ENCODE data around the gene ZCCHC7. TPM values are rescaled to one million over a fixed set of nuclear protein-coding genes. Genes with fewer than 3 reads are reported as not detected.
"Not testable (repeated sequence)": the region's sequence is repeated elsewhere in the genome, so short reads cannot be mapped to it uniquely, and the experiment has no call there.

Gene ZCCHC7
- total RNA-seq, 2 experiments from 2014 or later = 22.3 to 24.5 TPM

DNA sequence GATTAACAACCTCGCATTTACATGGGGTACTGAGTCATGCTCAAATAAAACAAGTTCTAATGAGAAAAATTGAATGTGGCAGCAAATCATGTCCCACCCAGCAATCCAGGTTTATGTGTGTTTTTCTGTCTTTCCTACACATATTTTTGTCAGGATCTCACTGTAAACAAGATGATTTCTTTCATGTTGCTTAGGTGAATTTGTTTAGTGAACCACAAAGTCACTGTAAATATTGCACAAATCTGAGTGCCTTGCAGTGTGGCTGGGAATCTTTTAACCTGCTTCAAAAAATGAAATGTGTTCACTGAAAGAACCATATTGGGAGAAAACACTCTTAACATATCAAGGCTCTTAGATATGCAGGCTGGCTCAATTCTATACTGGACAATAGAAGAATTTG, 23.1 kb upstream of the ZCCHC7 start:
- no peaks in the 10 kb centered on the region for H3K9me3 Mint-ChIP-seq (ENCODE audit: insufficient read depth)
- DNase-seq (no peak), ATAC-seq (no peak)
- H3K27ac Mint-ChIP-seq = no peak overlapping the region
- ChIA-PET CTCF (no interaction called here), POLR2A (no interaction called here)
- H3K36me3 Mint-ChIP-seq (ENCODE audit: low read depth) = no peaks in the 10 kb centered on the region
- no peaks in the 10 kb centered on the region for H3K4me1 Mint-ChIP-seq (ENCODE audit: low read depth)
- H3K27me3 Mint-ChIP-seq (ENCODE audit: low read depth) = peaks cover 2% of the 10 kb centered on the region
- no peak overlapping the region for H3K4me3 Mint-ChIP-seq

GRCh38 chr9:37100327-37100726, 20.0 kb upstream of the ZCCHC7 start:
- peaks cover 5% of the 10 kb centered on the region for H3K4me1 Mint-ChIP-seq (ENCODE audit: low read depth)
- H3K27me3 Mint-ChIP-seq (ENCODE audit: low read depth) = peaks cover 2% of the 10 kb centered on the region
- no peak overlapping the region for H3K27ac Mint-ChIP-seq
- ChIA-PET CTCF (no interaction called here), POLR2A (no interaction called here)
- no peaks in the 10 kb centered on the region for H3K36me3 Mint-ChIP-seq (ENCODE audit: low read depth)
- ATAC-seq (no peak), DNase-seq (no peak)
- H3K4me3 Mint-ChIP-seq = no peak overlapping the region
- H3K9me3 Mint-ChIP-seq (ENCODE audit: insufficient read depth) = no peaks in the 10 kb centered on the region

DNA sequence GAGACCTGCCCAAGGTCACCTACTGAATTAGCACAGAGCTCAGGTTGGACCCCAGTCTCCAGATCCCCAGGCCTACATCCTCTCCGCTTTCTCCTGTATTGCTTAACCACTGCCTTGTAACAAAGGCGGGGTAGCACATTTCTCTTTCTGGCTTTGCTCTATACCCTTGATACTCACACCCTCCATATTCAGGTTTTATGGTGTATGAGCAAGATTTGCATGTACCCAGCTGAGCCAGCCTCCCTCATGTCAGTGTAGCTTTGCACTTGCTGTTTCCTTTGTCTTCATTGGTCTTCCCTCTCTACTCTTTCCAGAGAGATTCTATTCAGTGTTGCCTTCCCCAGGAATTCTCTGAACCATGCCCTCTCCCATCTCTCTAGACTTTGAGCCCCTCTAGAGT, 19.6 kb upstream of the ZCCHC7 start:
- DNase-seq (no peak), ATAC-seq (no peak)
- Mint-ChIP-seq H3K4me1 (ENCODE audit: low read depth) (peaks cover 5% of the 10 kb centered on the region), H3K9me3 (ENCODE audit: insufficient read depth) (no peaks in the 10 kb centered on the region), H3K4me3 (no peak overlapping the region), H3K36me3 (ENCODE audit: low read depth) (no peaks in the 10 kb centered on the region), H3K27me3 (ENCODE audit: low read depth) (peaks cover 2% of the 10 kb centered on the region), H3K27ac (no peak overlapping the region)
- CTCF ChIA-PET = no interaction called here
- POLR2A ChIA-PET = no interaction called here

GRCh38 chr9:37102486-37102885, 17.9 kb upstream of the ZCCHC7 start:
- CTCF ChIA-PET = no interaction called here
- H3K27ac Mint-ChIP-seq = no peak overlapping the region
- DNase-seq (no peak), ATAC-seq (no peak)
- no peak overlapping the region for H3K4me3 Mint-ChIP-seq
- peaks cover 2% of the 10 kb centered on the region for H3K36me3 Mint-ChIP-seq (ENCODE audit: low read depth)
- H3K4me1 Mint-ChIP-seq (ENCODE audit: low read depth) = peaks cover 17% of the 10 kb centered on the region
- H3K27me3 Mint-ChIP-seq (ENCODE audit: low read depth) = no peaks in the 10 kb centered on the region
- POLR2A ChIA-PET = no interaction called here
- no peaks in the 10 kb centered on the region for H3K9me3 Mint-ChIP-seq (ENCODE audit: insufficient read depth)

DNA sequence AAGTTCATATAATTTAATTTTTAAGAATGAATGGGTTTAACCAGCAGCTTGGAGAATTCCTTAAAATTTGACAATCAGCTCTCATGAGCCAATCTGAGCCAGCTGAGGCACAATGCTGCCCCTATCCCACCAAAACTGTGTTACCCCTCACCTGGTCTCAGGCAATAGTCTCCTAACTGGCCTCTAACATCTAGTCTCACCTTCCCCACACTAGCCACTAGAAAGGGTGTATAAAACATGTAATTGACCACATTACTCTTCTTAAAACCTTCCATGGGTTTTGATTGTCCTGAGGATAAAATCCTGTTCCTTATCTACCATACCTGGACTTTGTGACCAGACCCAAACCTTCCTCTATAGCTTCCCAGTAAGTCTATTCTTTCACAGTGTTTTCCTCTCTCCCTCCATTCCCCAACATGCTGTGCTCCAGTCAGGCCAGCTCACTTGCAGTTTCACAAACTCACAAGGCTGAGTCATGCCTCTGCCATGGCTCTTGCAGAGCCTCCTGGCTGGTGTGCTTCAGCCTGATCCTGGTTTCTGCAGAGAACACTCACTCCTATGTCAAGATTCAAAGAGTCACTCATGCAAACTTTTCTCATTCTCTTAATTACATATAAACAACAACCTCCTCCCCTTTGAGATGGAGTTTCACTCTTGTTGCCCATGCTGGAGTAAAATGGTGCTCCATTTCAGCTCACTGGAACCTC, 16.0 kb upstream of the ZCCHC7 start:
- POLR2A ChIA-PET = no interaction called here
- ATAC-seq = peak; percentile 47
- H3K9me3 Mint-ChIP-seq (ENCODE audit: insufficient read depth) = peaks cover 10% of the 10 kb centered on the region

DNA sequence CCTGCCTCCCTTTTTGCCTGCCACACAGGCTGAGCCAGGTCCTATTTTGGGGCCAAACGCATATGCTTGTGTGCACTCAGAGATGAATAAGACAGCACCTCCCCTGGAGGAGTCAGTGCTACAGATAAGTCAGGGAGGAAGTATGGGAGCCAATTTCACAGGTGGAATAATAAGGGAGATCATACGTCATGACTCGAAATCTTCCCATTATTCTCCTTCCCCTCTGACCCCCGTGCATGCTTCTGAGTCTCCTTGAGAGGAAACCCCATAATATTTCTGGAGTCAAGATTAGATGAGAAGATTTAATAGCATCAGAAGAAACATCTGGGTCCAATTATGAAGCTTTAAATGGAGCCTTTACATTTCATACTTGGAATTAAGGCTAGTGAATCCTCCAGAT, 15.1 kb upstream of the ZCCHC7 start:
- Mint-ChIP-seq H3K36me3 (ENCODE audit: low read depth) (peaks cover 7% of the 10 kb centered on the region), H3K9me3 (ENCODE audit: insufficient read depth) (peaks cover 10% of the 10 kb centered on the region), H3K27me3 (ENCODE audit: low read depth) (peaks cover 3% of the 10 kb centered on the region), H3K4me3 (no peak overlapping the region), H3K4me1 (ENCODE audit: low read depth) (peaks cover 23% of the 10 kb centered on the region), H3K27ac (no peak overlapping the region)
- ChIA-PET CTCF (no interaction called here), POLR2A (no interaction called here)
- DNase-seq (no peak), ATAC-seq (no peak)

More for the DNA sequence above, 16.0 kb upstream of the ZCCHC7 start:
- H3K4me3 Mint-ChIP-seq = no peak overlapping the region
- no peak overlapping the region for H3K27ac Mint-ChIP-seq
- peaks cover 3% of the 10 kb centered on the region for H3K27me3 Mint-ChIP-seq (ENCODE audit: low read depth)
- H3K36me3 Mint-ChIP-seq (ENCODE audit: low read depth) = peaks cover 7% of the 10 kb centered on the region
- no peak for DNase-seq
- peaks cover 23% of the 10 kb centered on the region for H3K4me1 Mint-ChIP-seq (ENCODE audit: low read depth)
- CTCF ChIA-PET = no interaction called here

DNA sequence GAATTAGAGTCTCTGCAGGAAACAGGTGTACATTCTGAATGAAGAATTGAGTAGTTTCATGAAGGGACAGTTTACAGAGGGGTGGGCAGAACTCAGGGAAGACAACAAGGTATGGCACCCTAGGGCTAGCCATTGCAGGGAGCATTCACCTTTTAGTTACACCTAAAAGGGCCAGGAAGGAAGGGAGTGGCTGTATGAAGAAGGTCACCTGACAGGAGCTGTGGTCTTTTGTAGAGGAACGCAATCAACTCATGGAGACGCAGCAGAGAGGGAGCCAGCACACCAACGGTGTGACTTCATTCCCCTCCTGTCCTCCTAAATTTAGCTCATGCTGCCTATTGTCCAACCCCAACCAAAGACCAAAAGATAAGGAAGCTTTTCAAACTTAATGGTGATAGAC, 12.7 kb upstream of the ZCCHC7 start:
- H3K9me3 Mint-ChIP-seq (ENCODE audit: insufficient read depth) = peaks cover 10% of the 10 kb centered on the region
- H3K36me3 Mint-ChIP-seq (ENCODE audit: low read depth) = peaks cover 7% of the 10 kb centered on the region
- peak overlapping the region; percentile 12 for H3K4me3 Mint-ChIP-seq

GRCh38 chr9:37114442-37114841, 5.9 kb upstream of the ZCCHC7 start:
- CTCF ChIA-PET, POLR2A ChIA-PET, ATAC-seq: not testable (repeated sequence)

More for the DNA sequence above, 12.7 kb upstream of the ZCCHC7 start:
- POLR2A ChIA-PET = interaction anchor here (0.7 kb wide), 1 partner anchor 13 kb away, joined by 3 read pairs; the partner anchor contains the start of gene ZCCHC7
- CTCF ChIA-PET = no interaction called here
- peaks cover 7% of the 10 kb centered on the region for H3K27me3 Mint-ChIP-seq (ENCODE audit: low read depth)
- ATAC-seq (no peak), DNase-seq (no peak)
- H3K27ac Mint-ChIP-seq = peak overlapping the region; percentile 51
- H3K4me1 Mint-ChIP-seq (ENCODE audit: low read depth) = peaks cover 25% of the 10 kb centered on the region

GRCh38 chr9:37117956-37118355, 2.4 kb upstream of the ZCCHC7 start:
- peaks cover 20% of the 10 kb centered on the region for H3K4me1 Mint-ChIP-seq (ENCODE audit: low read depth)
- ChIA-PET CTCF (no interaction called here), POLR2A (no interaction called here)

More at GRCh38 chr9:37114442-37114841, 5.9 kb upstream of the ZCCHC7 start:
- DNase-seq; H3K27ac Mint-ChIP-seq; H3K4me1 Mint-ChIP-seq (ENCODE audit: low read depth); H3K36me3 Mint-ChIP-seq (ENCODE audit: low read depth); H3K4me3 Mint-ChIP-seq; H3K9me3 Mint-ChIP-seq (ENCODE audit: insufficient read depth): not testable (repeated sequence)
- peaks cover 11% of the 10 kb centered on the region for H3K27me3 Mint-ChIP-seq (ENCODE audit: low read depth)

GRCh38 chr9:37119360-37119759, 1.0 kb upstream of the ZCCHC7 start:
- H3K9me3 Mint-ChIP-seq (ENCODE audit: insufficient read depth) = no peaks in the 10 kb centered on the region
- H3K36me3 Mint-ChIP-seq (ENCODE audit: low read depth) = peaks cover 12% of the 10 kb centered on the region
- H3K27ac Mint-ChIP-seq = peak overlapping the region; percentile 97
- peak overlapping the region; percentile 90 for H3K4me3 Mint-ChIP-seq
- ATAC-seq (no peak), DNase-seq (no peak)
- CTCF ChIA-PET = interaction anchor here (0.8 to 1.4 kb wide), 2 partner anchors 78 to 207 kb away, joined by 3 read pairs; no protein-coding TSS in a partner anchor
- POLR2A ChIA-PET = interaction anchor here (2.9 kb wide), 2 partner anchors 27 to 40 kb away, joined by 20 to 27 read pairs; no protein-coding TSS in a partner anchor
- H3K4me1 Mint-ChIP-seq (ENCODE audit: low read depth) = peaks cover 23% of the 10 kb centered on the region
- H3K27me3 Mint-ChIP-seq (ENCODE audit: low read depth) = no peaks in the 10 kb centered on the region

More at GRCh38 chr9:37117956-37118355, 2.4 kb upstream of the ZCCHC7 start:
- no peaks in the 10 kb centered on the region for H3K9me3 Mint-ChIP-seq (ENCODE audit: insufficient read depth)
- ATAC-seq (no peak), DNase-seq (no peak)
- H3K27me3 Mint-ChIP-seq (ENCODE audit: low read depth) = peaks cover 6% of the 10 kb centered on the region
- H3K4me3 Mint-ChIP-seq = no peak overlapping the region
- peaks cover 11% of the 10 kb centered on the region for H3K36me3 Mint-ChIP-seq (ENCODE audit: low read depth)
- no peak overlapping the region for H3K27ac Mint-ChIP-seq

DNA sequence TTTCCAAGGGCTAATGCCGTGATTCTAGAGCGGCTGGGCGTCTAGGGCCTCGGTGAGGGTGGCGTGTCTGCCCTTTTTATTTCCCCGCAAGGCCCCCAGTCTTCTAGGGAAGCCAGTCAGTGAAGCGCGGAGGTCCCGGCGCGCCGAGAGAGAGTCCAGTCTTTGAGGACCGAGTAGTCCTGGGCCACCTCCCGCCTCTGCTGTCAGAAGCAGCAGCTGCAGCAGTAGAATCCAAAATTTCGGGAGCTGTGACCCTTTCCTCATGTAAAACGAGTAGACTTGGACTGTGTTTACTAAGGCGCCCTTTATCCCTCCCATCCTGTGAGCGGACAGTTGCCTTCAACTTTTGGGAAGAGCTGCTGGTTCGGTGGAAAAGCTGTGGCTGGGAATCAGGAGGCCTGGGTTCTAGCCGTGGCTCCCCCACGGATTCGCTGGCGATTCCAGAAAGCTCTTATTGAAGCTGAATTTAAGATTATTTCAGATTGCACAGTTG, 515 bp downstream of the ZCCHC7 start:
- Mint-ChIP-seq H3K27ac (peak overlapping the region; percentile 97), H3K36me3 (ENCODE audit: low read depth) (peaks cover 12% of the 10 kb centered on the region), H3K4me3 (peak overlapping the region; percentile 90), H3K4me1 (ENCODE audit: low read depth) (peaks cover 23% of the 10 kb centered on the region)
- H3K27me3 Mint-ChIP-seq (ENCODE audit: low read depth); H3K9me3 Mint-ChIP-seq (ENCODE audit: insufficient read depth); DNase-seq: not testable (repeated sequence)
- ATAC-seq = peak; percentile 32
- CTCF ChIA-PET = interaction anchor here (0.8 to 1.9 kb wide), 8 partner anchors 10 to 209 kb away, joined by 3 to 10 read pairs (median 3); no protein-coding TSS in a partner anchor
- POLR2A ChIA-PET = interaction anchor here (0.7 to 2.9 kb wide), 16 partner anchors 8 to 471 kb away, joined by 3 to 27 read pairs (median 4); partner anchors contain the start of genes POLR1E and TOMM5

GRCh38 chr9:37121881-37122280, 1.5 kb downstream of the ZCCHC7 start:
- Mint-ChIP-seq H3K27ac (peak overlapping the region; percentile 56), H3K27me3 (ENCODE audit: low read depth) (no peaks in the 10 kb centered on the region)

More at GRCh38 chr9:37121881-37122280, 1.5 kb downstream of the ZCCHC7 start:
- ATAC-seq (no peak), DNase-seq (no peak)
- no peaks in the 10 kb centered on the region for H3K9me3 Mint-ChIP-seq (ENCODE audit: insufficient read depth)
- ChIA-PET CTCF (interaction anchor here (0.8 to 1.9 kb wide), 4 partner anchors 23 to 208 kb away, joined by 3 to 10 read pairs (median 4); no protein-coding TSS in a partner anchor), POLR2A (interaction anchor here (0.7 to 2.9 kb wide), 5 partner anchors 15 to 96 kb away, joined by 3 to 27 read pairs (median 4); no protein-coding TSS in a partner anchor)
- peak overlapping the region; percentile 90 for H3K4me3 Mint-ChIP-seq
- H3K4me1 Mint-ChIP-seq (ENCODE audit: low read depth) = peaks cover 23% of the 10 kb centered on the region
- peaks cover 12% of the 10 kb centered on the region for H3K36me3 Mint-ChIP-seq (ENCODE audit: low read depth)
